NB4 (cell line): ENCODE results near the gene PRF1.
A peak's percentile ranks its signal among the peaks of the same experiment; 100 is the strongest.

Source experiments
- DNase-seq: peaks from one replicate; pipeline ENCODE4 v3.0.0; 2010; ENCODE audit warnings: low read depth
- H3K4me3 ChIP-seq: one replicate; pipeline ENCODE4 v1.5.1; 2011; ENCODE audit warnings: mild to moderate bottlenecking, low read depth, low read length, moderate library complexity
- MYC ChIP-seq: IDR thresholded peaks from 2 replicates; pipeline ENCODE4 v1.6.1; 2011; ENCODE audit warnings: low read depth, low read length
- POLR2A ChIP-seq: IDR thresholded peaks from 2 replicates; pipeline ENCODE4 v1.6.1; 2011; ENCODE audit warnings: mild to moderate bottlenecking; ENCODE audit not compliant: insufficient read length; ENCODE audit errors: extremely low read depth
- TF ChIP-seq, protein P1 (sequence below): IDR thresholded peaks from one replicate; pipeline ENCODE4 v1.5.1; 2012; ENCODE audit warnings: low read depth, low read length
- TF ChIP-seq, protein P2 (sequence below): IDR thresholded peaks from 2 replicates; pipeline ENCODE4 v1.6.1; 2011; ENCODE audit warnings: low read depth, low read length

The PRF1 gene

DNA sequence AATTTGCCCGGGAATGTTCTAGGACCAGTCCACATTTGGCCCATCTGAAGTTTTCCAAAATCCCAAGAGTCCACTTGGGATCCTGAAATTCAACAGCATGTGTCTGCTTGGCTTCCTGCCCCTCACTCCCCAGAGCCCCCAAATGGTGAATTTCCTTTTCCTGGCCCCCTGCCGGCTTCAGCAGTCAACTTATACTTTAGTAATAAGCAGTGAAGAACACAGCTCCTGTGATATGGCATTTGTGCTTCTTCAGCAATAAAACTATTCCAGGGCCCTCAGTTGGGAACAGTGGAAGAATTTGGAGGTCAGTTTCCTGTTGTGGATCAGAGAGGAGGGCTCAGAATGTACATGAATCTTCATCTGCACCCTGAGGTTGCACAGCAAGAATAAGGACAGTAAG is 51.1 kb downstream of the PRF1 start:
- no peak for DNase-seq
- TF ChIP-seq, protein P1, sequence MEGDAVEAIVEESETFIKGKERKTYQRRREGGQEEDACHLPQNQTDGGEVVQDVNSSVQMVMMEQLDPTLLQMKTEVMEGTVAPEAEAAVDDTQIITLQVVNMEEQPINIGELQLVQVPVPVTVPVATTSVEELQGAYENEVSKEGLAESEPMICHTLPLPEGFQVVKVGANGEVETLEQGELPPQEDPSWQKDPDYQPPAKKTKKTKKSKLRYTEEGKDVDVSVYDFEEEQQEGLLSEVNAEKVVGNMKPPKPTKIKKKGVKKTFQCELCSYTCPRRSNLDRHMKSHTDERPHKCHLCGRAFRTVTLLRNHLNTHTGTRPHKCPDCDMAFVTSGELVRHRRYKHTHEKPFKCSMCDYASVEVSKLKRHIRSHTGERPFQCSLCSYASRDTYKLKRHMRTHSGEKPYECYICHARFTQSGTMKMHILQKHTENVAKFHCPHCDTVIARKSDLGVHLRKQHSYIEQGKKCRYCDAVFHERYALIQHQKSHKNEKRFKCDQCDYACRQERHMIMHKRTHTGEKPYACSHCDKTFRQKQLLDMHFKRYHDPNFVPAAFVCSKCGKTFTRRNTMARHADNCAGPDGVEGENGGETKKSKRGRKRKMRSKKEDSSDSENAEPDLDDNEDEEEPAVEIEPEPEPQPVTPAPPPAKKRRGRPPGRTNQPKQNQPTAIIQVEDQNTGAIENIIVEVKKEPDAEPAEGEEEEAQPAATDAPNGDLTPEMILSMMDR, result no peak
- TF ChIP-seq POLR2A, result no peak
- TF ChIP-seq MYC, result no peak
- TF ChIP-seq, protein P2, sequence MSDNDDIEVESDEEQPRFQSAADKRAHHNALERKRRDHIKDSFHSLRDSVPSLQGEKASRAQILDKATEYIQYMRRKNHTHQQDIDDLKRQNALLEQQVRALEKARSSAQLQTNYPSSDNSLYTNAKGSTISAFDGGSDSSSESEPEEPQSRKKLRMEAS, result no peak
- no peak overlapping the region for H3K4me3 ChIP-seq

DNA sequence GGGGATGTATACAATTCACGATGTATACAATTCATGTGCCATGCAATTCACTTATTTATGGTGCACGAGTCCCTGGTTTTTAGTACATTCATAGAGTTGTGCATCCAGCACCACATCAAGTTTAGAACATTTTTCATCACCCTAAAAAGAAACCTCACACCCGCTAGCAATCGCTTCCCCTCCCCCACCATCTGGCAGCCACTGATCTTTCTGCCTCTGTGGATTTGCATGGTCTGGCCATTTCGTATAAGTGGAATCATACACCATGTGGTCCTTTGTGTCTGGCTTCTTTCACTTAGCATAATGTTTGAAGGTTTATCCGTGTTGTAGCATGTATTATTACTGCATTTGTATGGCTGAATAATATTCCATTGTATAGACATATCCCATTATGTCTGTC is 52.1 kb downstream of the PRF1 start:
- H3K4me3 ChIP-seq, result no peak overlapping the region
- no peak for DNase-seq
- TF ChIP-seq, protein P1, result no peak

DNA sequence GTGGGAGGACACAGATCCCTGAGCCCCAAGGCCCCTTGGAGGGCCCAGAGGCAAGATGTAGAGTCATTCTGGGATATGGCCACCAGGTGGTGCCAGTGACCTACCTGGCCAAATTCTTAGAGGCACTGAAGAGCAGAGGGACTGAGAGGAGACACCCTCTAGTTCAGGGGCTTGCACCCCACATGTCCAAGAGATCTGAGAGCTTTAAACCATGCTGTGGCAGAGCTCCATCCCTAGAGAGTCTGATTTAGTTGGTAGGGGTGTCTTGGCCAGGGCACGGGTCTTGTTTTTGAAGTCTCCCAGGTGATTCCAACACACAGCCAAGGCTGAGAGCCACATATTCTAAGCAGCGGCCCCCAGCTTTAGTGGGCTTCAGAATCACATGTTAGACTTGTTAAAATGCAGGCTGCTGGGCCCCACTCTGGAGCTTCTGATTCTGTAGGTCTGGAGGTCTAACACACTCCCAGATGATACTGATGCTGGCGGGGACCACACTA is 52.5 kb downstream of the PRF1 start:
- peak; percentile 78 for DNase-seq

DNA sequence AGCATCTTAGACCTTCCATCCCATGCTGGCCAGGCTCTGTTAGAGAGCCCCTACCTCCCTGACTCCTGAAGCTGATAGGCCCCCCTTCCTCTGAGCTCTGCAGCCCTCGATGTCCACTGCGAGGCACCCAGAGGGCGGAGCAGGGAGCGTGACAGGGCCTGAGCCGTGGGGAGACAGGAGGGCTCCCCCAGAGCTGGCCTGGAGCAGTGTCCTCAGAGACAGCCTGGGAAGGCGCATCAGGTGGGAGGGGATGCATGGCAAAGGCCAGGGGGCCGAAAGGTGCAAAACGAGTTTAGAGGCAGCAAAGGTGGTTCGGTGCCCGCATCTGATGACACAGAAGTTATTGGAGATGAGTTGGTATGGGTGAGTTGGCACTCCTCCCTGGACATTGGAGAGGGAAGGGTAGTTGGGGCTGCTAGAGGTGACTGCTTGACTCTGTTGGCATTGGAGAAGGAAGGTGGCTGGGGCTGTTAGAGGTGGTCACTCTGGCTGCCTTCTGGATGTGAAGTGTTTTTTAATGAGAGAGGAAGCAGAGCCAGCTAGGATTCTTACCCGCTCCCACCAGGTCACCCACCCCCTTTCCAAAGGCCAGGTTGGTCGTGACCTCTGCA is 53.1 kb downstream of the PRF1 start:
- DNase-seq, result no peak
- no peak overlapping the region for H3K4me3 ChIP-seq
- TF ChIP-seq MYC, result 0 out of 2 replicates have a peak, but pooled peaks have one; percentile 24
- TF ChIP-seq, protein P1, result no peak

More for the DNA sequence above, 52.5 kb downstream of the PRF1 start:
- no peak overlapping the region for H3K4me3 ChIP-seq
- TF ChIP-seq POLR2A, result no peak
- TF ChIP-seq, protein P2, result peak; percentile 60
- TF ChIP-seq, protein P1, result peak; percentile 80
